CD14-positive monocyte (primary cell): ENCODE measurements around the gene PSME1. TPM values are rescaled to one million over a fixed set of nuclear protein-coding genes. Genes with fewer than 3 reads are reported as not detected.

ENCODE experiments used
- DNase-seq, 3 donors: peaks; one replicate each; pipeline ENCODE4 v3.0.0-alpha.2; 2011 to 2022
- H2AFZ ChIP-seq: 2 replicates; pipeline ENCODE4 v1.6.0; 2012; ENCODE audit warnings: mild to moderate bottlenecking, low read depth, low read length, inconsistent platforms; ENCODE audit not compliant: insufficient read depth, poor library complexity, severe bottlenecking
- H3K27ac ChIP-seq, 2 donors: 1 replicate in 1 of 2; 2 replicates in 1 of 2; pipeline ENCODE4 v1.5.1; 2012 to 2013; ENCODE audit warnings: low read length in 2 of 2, control low read depth in 1 of 2, inconsistent platforms in 1 of 2, low read depth in 1 of 2, mild to moderate bottlenecking in 1 of 2
- H3K27me3 ChIP-seq, 2 donors: one replicate each; pipeline versions ENCODE4 v1.6.0 to v1.6.1; 2011 to 2013; ENCODE audit warnings: low read length in 2 of 2; ENCODE audit not compliant: control insufficient read depth in 2 of 2, insufficient read depth in 2 of 2
- H3K36me3 ChIP-seq, 2 donors: replicated peaks in 1 of 2; 1 replicate in 1 of 2; 2 replicates in 1 of 2; pipeline versions ENCODE4 v1.5.1 to v1.6.1; 2012 to 2013; ENCODE audit warnings: low read length in 2 of 2, control low read depth in 1 of 2, inconsistent platforms in 1 of 2, mild to moderate bottlenecking in 1 of 2; ENCODE audit not compliant: insufficient read depth in 2 of 2, control insufficient read depth in 1 of 2
- H3K4me1 ChIP-seq, 2 donors: 1 replicate in 1 of 2; 2 replicates in 1 of 2; pipeline versions ENCODE4 v1.5.1 to v1.6.1; 2012 to 2013; ENCODE audit warnings: low read length in 2 of 2, control low read depth in 1 of 2, inconsistent platforms in 1 of 2, mild to moderate bottlenecking in 1 of 2, moderate library complexity in 1 of 2; ENCODE audit not compliant: insufficient read depth in 2 of 2, control insufficient read depth in 1 of 2
- H3K4me2 ChIP-seq: replicated peaks from 2 replicates; pipeline ENCODE3; 2012; ENCODE audit warnings: low read length, moderate library complexity, mild to moderate bottlenecking; ENCODE audit not compliant: poor library complexity, severe bottlenecking; ENCODE audit errors: extremely low read depth
- H3K4me3 ChIP-seq, 3 experiments: fragments of 200-600 bp in 1 of 3; sonication (generic) in 1 of 3; replicated peaks in 1 of 3; 1 replicate in 2 of 3; 2 replicates in 1 of 3; pipeline ENCODE4 v1.5.1; 2011 to 2013; ENCODE audit warnings: low read length in 3 of 3, mild to moderate bottlenecking in 3 of 3, control low read depth in 2 of 3, low read depth in 2 of 3, inconsistent platforms in 1 of 3, moderate library complexity in 1 of 3
- H3K79me2 ChIP-seq: 2 replicates; pipeline ENCODE4 v1.6.0; 2012; ENCODE audit warnings: mild to moderate bottlenecking, control low read depth, inconsistent platforms, low read length, moderate library complexity; ENCODE audit not compliant: insufficient read depth
- H3K9ac ChIP-seq: 2 replicates; pipeline ENCODE4 v1.6.0; 2017; ENCODE audit warnings: low read length, mild to moderate bottlenecking; ENCODE audit not compliant: insufficient read depth, poor library complexity, severe bottlenecking
- H3K9me3 ChIP-seq, 2 donors: replicated peaks in 1 of 2; 1 replicate in 1 of 2; 2 replicates in 1 of 2; pipeline versions ENCODE4 v1.5.1 to v1.6.1; 2012 to 2013; ENCODE audit warnings: low read length in 2 of 2, control low read depth in 1 of 2; ENCODE audit not compliant: control insufficient read depth in 1 of 2, insufficient read depth in 1 of 2
- H4K20me1 ChIP-seq: 2 replicates; pipeline ENCODE4 v1.6.0; 2012; ENCODE audit warnings: mild to moderate bottlenecking, low read length, control low read depth, moderate library complexity; ENCODE audit not compliant: insufficient read depth
- H3K27ac Mint-ChIP-seq, 7 donors: one replicate each; pipeline ENCODE4 v1.8.0; 2020; ENCODE audit warnings: mild to moderate bottlenecking in 7 of 7, mixed read lengths in 7 of 7, moderate library complexity in 6 of 7, inconsistent platforms in 2 of 7
- H3K27me3 Mint-ChIP-seq, 3 donors: one replicate each; pipeline ENCODE4 v1.8.0; 2021 to 2022; ENCODE audit warnings: low read depth in 3 of 3, mild to moderate bottlenecking in 3 of 3, mixed read lengths in 3 of 3, moderate library complexity in 3 of 3, inconsistent platforms in 1 of 3
- H3K36me3 Mint-ChIP-seq, 2 donors: one replicate each; pipeline ENCODE4 v1.8.0; 2020; ENCODE audit warnings: mixed read lengths in 2 of 2, inconsistent platforms in 1 of 2, mild to moderate bottlenecking in 1 of 2
- H3K4me1 Mint-ChIP-seq: one replicate; pipeline ENCODE4 v1.8.0; 2020; ENCODE audit warnings: mild to moderate bottlenecking, mixed read lengths
- H3K4me3 Mint-ChIP-seq, 2 donors: one replicate each; pipeline ENCODE4 v1.8.0; 2020; ENCODE audit warnings: mild to moderate bottlenecking in 2 of 2, mixed read lengths in 2 of 2, moderate library complexity in 1 of 2
- H3K9me3 Mint-ChIP-seq, 7 donors: one replicate each; pipeline ENCODE4 v1.8.0; 2020 to 2022; ENCODE audit warnings: mixed read lengths in 7 of 7, mild to moderate bottlenecking in 6 of 7, moderate library complexity in 6 of 7, inconsistent platforms in 2 of 7
- whole genome bisulfite sequencing: methylation state at CpG from one replicate; pipeline ENCODE4 v1.1.5; 2013; ENCODE audit warnings: missing lambda C conversion rate; ENCODE audit not compliant: insufficient coverage; 5-methylcytosine and 5-hydroxymethylcytosine counted together
- intact Hi-C, 2 donors: fragments of 100-400 bp; cut with micrococcal nuclease; formaldehyde crosslinking; loops; one replicate each; pipeline versions ENCODE4 v1.15.0 to v1.15.1; 2023
- polyA plus RNA-seq, 3 donors: library from polyadenylated mRNA; depleted of rRNA in 1 of 3; unstranded in 2 of 3; stranded (reverse) in 1 of 3; fragments of 300-500 nt in 2 of 3; fragments of >200 nt in 1 of 3; fragmentation: Illumina TruSeq in 2 of 3; gene quantifications; 1 replicate in 2 of 3; 2 replicates in 1 of 3; pipeline ENCODE4 v1.2.3, GENCODE V29; 2012 to 2021
- TF ChIP-seq, protein P1 (sequence below): fragments of 200-600 bp; IDR thresholded peaks from one replicate; pipeline ENCODE4 v1.8.0; 2022; ENCODE audit warnings: antibody characterized with exemption, mild to moderate bottlenecking

PSME1 gene
- polyA plus RNA-seq, 3 donors = 435 to 759 (median 729) TPM

DNA sequence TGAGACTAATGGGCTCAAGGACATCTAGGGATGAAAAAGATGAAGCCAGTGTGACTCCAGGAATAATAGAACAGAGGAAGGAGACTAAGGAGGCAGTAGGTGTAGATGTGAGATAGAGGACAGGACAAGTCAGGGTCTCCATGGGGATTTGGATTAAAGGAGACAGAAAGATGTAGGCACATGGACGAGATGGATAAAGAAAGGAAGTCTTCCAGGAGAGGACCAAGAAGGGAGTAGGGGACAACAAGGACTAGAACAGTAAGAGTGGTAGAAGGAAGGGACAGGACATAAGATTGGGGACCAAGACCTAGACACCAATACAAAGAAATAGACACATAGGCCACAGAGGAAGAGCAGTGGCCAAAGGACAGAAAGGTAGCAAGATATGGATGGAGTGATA lies 49.0 kb upstream of the PSME1 start:
- Histone ChIP-seq H3K36me3 (no peaks in the 10 kb centered on the region), H2AFZ (no peak overlapping the region), H4K20me1 (no peaks in the 10 kb centered on the region), H3K27ac (no peak overlapping the region), H3K79me2 (no peaks in the 10 kb centered on the region), H3K4me2 (no peak overlapping the region), H3K4me1 (peaks cover 4 to 7% of the 10 kb centered on the region in 2 donors), H3K4me3 (no peak overlapping the region), H3K9ac (no peak overlapping the region), H3K27me3 (peaks cover 4 to 19% of the 10 kb centered on the region in 2 donors), H3K9me3 (no peaks in the 10 kb centered on the region)
- Mint-ChIP-seq H3K4me3 (no peak overlapping the region), H3K4me1 (peaks cover 11% of the 10 kb centered on the region), H3K27me3 (peaks cover 17% of the 10 kb centered on the region in 3 donors), H3K27ac (no peak overlapping the region), H3K36me3 (peaks cover 2 to 3% of the 10 kb centered on the region in 2 donors), H3K9me3 (peaks cover 0 to 11% (median 0%) of the 10 kb centered on the region in 7 donors)
- TF ChIP-seq, protein P1, sequence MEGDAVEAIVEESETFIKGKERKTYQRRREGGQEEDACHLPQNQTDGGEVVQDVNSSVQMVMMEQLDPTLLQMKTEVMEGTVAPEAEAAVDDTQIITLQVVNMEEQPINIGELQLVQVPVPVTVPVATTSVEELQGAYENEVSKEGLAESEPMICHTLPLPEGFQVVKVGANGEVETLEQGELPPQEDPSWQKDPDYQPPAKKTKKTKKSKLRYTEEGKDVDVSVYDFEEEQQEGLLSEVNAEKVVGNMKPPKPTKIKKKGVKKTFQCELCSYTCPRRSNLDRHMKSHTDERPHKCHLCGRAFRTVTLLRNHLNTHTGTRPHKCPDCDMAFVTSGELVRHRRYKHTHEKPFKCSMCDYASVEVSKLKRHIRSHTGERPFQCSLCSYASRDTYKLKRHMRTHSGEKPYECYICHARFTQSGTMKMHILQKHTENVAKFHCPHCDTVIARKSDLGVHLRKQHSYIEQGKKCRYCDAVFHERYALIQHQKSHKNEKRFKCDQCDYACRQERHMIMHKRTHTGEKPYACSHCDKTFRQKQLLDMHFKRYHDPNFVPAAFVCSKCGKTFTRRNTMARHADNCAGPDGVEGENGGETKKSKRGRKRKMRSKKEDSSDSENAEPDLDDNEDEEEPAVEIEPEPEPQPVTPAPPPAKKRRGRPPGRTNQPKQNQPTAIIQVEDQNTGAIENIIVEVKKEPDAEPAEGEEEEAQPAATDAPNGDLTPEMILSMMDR = no peak
- DNase-seq = no peak
- intact Hi-C loops = no loop called here
- WGBS = 100% methylated on average over 1 of the region's 1 CpG

DNA sequence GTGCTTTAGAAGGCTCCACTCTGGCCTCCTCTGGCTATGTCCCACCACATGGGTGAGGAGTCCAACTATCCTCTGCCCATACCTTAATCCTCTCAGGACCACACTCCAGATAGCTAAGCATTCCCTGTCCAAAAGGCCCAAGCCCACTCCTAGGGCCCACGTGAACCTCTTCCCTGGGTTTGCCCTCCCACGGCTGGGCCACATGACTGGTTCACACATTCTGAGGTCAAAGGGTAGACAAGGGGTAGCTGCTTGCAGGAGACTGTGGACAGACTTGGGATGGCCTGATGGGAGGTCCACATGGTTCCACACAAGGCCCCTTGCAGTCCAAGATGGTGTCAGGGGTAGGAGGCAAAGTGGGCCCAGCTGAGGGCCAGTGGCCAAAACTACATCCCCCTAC lies 47.9 kb upstream of the PSME1 start:
- Mint-ChIP-seq H3K9me3 (peaks cover 0 to 1% (median 0%) of the 10 kb centered on the region in 7 donors), H3K4me1 (peaks cover 21% of the 10 kb centered on the region), H3K27me3 (peaks cover 6 to 7% (median 6%) of the 10 kb centered on the region in 3 donors), H3K36me3 (no peaks in the 10 kb centered on the region), H3K27ac (no peak overlapping the region), H3K4me3 (no peak overlapping the region)
- Histone ChIP-seq H3K9me3 (no peaks in the 10 kb centered on the region), H2AFZ (no peak overlapping the region), H3K4me3 (no peak overlapping the region), H3K27ac (no peak overlapping the region), H4K20me1 (no peaks in the 10 kb centered on the region), H3K4me1 (peaks cover 14 to 18% of the 10 kb centered on the region in 2 donors), H3K27me3 (peaks cover 0 to 8% of the 10 kb centered on the region in 2 donors), H3K79me2 (no peaks in the 10 kb centered on the region), H3K4me2 (no peak overlapping the region), H3K36me3 (no peaks in the 10 kb centered on the region), H3K9ac (no peak overlapping the region)
- intact Hi-C loops = no loop called here
- WGBS = no CpG with 5 or more reads among the region's 2 CpGs
- no peak for DNase-seq
- TF ChIP-seq, protein P1 = no peak
